ENCODE data around the gene SYTL4.

GRCh38 chrX:100685284-100685996, 46.5 kb downstream of the SYTL4 start:
- TF ChIP-seq CTCF (conservative IDR thresholded peaks at IDR 0.05; ENCODE audit: low read depth in 2 of 2) (peak; percentile 71 to 83), POLR2AphosphoS5 (IDR thresholded peaks at IDR 0.05; ENCODE audit: low read depth) (no peak), EZH2 (IDR thresholded peaks at IDR 0.05; ENCODE audit: low read depth, unreplicated experiment) (no peak), ETS1 (IDR thresholded peaks at IDR 0.05) (no peak)
